Endothelial cell of umbilical vein (primary cell): Measurements from ENCODE around the gene SNAPC5. TPM values are rescaled to one million over a fixed set of nuclear protein-coding genes. Genes with fewer than 3 reads are reported as not detected.

Source experiments
- BruUV-seq: library from RNA; stranded (reverse); fragments of 400-500 nt; replicated peaks from 2 replicates; lab custom pipeline; 2021; lab: Mats Ljungman, UMichigan
- CTCF ChIA-PET: fragments of 300-600, 350-600 bp; sonication (Branson Sonifier 250); formaldehyde crosslinking; loops from one replicate; lab custom pipeline; 2021; ENCODE audit warnings: antibody characterized with exemption, inconsistent platforms; lab: Charles Lee
- POLR2A ChIA-PET: fragments of 300-600, 350-600 bp; sonication (Branson Sonifier 250); formaldehyde crosslinking; loops from one replicate; lab custom pipeline; 2021; ENCODE audit warnings: antibody characterized with exemption, inconsistent platforms; lab: Charles Lee
- DNase-seq: peaks from one replicate; pipeline ENCODE4 v3.0.0-alpha.2; 2011; ENCODE audit warnings: low read depth, low spot score
- FAIRE-seq: peaks from 2 replicates; lab custom pipeline; 2011; peaks lifted over from hg19 to GRCh38; lab: Jason Lieb, UNC
- H2AFZ ChIP-seq: 2 replicates; pipeline ENCODE4 v1.6.0; 2012; ENCODE audit warnings: low read depth, low read length, control low read depth, inconsistent platforms
- H3K27ac ChIP-seq: 2 replicates; pipeline ENCODE4 v1.5.1; 2011; ENCODE audit warnings: low read depth, mild to moderate bottlenecking, control low read depth, low read length, moderate library complexity; ENCODE audit not compliant: insufficient read depth
- H3K27me3 ChIP-seq, 2 experiments: 2 replicates each; pipeline versions ENCODE4 v1.6.0 to v1.6.1; 2011; ENCODE audit warnings: low read length in 2 of 2, mixed read lengths in 1 of 2; ENCODE audit not compliant: control insufficient read depth in 2 of 2, insufficient read depth in 2 of 2
- H3K36me3 ChIP-seq, 2 experiments: 2 replicates in 1 of 2; 3 replicates in 1 of 2; pipeline ENCODE4 v1.5.1; 2011; ENCODE audit warnings: low read length in 2 of 2, mild to moderate bottlenecking in 1 of 2, moderate library complexity in 1 of 2; ENCODE audit not compliant: control insufficient read depth in 2 of 2, insufficient read depth in 2 of 2; ENCODE audit errors: extremely low read depth in 1 of 2
- H3K4me1 ChIP-seq: 3 replicates; pipeline ENCODE4 v1.5.1; 2011; ENCODE audit warnings: mild to moderate bottlenecking, low read length; ENCODE audit not compliant: control insufficient read depth, insufficient read depth; ENCODE audit errors: extremely low read depth
- H3K4me2 ChIP-seq: 2 replicates; pipeline ENCODE4 v1.6.1; 2011; ENCODE audit warnings: low read length, control low read depth, mixed read lengths; ENCODE audit not compliant: insufficient read depth
- H3K4me3 ChIP-seq, 3 experiments: fragments of 200-600 bp in 1 of 3; sonication (generic), shearing (Covaris generic) in 1 of 3; replicated peaks in 1 of 3; 2 replicates each; pipeline ENCODE4 v1.5.1; 2011 to 2016; ENCODE audit warnings: control low read depth in 3 of 3, low read length in 3 of 3, mild to moderate bottlenecking in 2 of 3, inconsistent platforms in 1 of 3, low read depth in 1 of 3, moderate library complexity in 1 of 3; ENCODE audit not compliant: insufficient read depth in 1 of 3
- H3K79me2 ChIP-seq: 2 replicates; pipeline ENCODE4 v1.6.0; 2012; ENCODE audit warnings: low read length, inconsistent platforms; ENCODE audit not compliant: control insufficient read depth, insufficient read depth
- H3K9ac ChIP-seq: replicated peaks from 2 replicates; pipeline ENCODE3; 2011; ENCODE audit warnings: low read length, control low read depth; ENCODE audit not compliant: insufficient read depth; ENCODE audit errors: extremely low read depth
- H3K9me1 ChIP-seq: replicated peaks from 3 replicates; pipeline ENCODE4 v1.6.0; 2011; ENCODE audit warnings: mild to moderate bottlenecking, low read length; ENCODE audit not compliant: control insufficient read depth, insufficient read depth; ENCODE audit errors: extremely low read depth
- H3K9me3 ChIP-seq: replicated peaks from 2 replicates; pipeline ENCODE4 v1.5.1; 2012; ENCODE audit warnings: low read length, inconsistent platforms; ENCODE audit not compliant: control insufficient read depth, insufficient read depth
- H4K20me1 ChIP-seq: replicated peaks from 2 replicates; pipeline ENCODE3; 2011; ENCODE audit warnings: mild to moderate bottlenecking, low read length; ENCODE audit not compliant: control insufficient read depth, insufficient read depth; ENCODE audit errors: extremely low read depth
- EZH2 ChIP-seq: IDR thresholded peaks from 2 replicates; pipeline ENCODE4 v1.6.1; 2012; ENCODE audit warnings: borderline replicate concordance, low read depth, mild to moderate bottlenecking, moderate library complexity, low read length, inconsistent platforms; ENCODE audit not compliant: severe bottlenecking
- FOS ChIP-seq: IDR thresholded peaks from 2 replicates; pipeline ENCODE4 v1.6.1; 2011; ENCODE audit warnings: mild to moderate bottlenecking, low read length, moderate library complexity, borderline replicate concordance; ENCODE audit not compliant: insufficient read depth
- GATA2 ChIP-seq: IDR thresholded peaks from 2 replicates; pipeline ENCODE4 v1.7.0; 2011; ENCODE audit warnings: low read depth, mild to moderate bottlenecking, moderate library complexity, mixed read lengths, low read length; ENCODE audit not compliant: insufficient read length, insufficient read depth
- JUN ChIP-seq: IDR thresholded peaks from 2 replicates; pipeline ENCODE4 v1.6.1; 2011; ENCODE audit warnings: borderline replicate concordance, low read depth; ENCODE audit not compliant: insufficient read length, insufficient read depth
- MYC ChIP-seq: IDR thresholded peaks from one replicate; pipeline ENCODE4 v1.6.1; 2011; ENCODE audit warnings: mild to moderate bottlenecking, low read depth, low read length
- POLR2A ChIP-seq: IDR thresholded peaks from 2 replicates; pipeline ENCODE4 v1.6.1; 2012; ENCODE audit warnings: low read depth, mild to moderate bottlenecking, control low read depth, low read length
- POLR2AphosphoS5 ChIP-seq: IDR thresholded peaks from 2 replicates; pipeline ENCODE4 v1.6.1; 2012; ENCODE audit warnings: low read depth, mild to moderate bottlenecking, control low read depth, low read length, moderate library complexity; ENCODE audit not compliant: insufficient read depth
- dilution Hi-C: fragments of 300-500 bp; cut with MboI; formaldehyde crosslinking; loops from one replicate; pipeline ENCODE4 v1.15.0; 2019; ENCODE audit warnings: low sequenced_read_pairs; ENCODE audit not compliant: extremely low pct_ligation_motif_present
- intact Hi-C: fragments of 100-400 bp; cut with micrococcal nuclease; formaldehyde crosslinking; loops from one replicate; pipeline ENCODE4 v1.10.0; 2022
- polyA plus RNA-seq, 4 experiments: library from polyadenylated mRNA; depleted of rRNA in 3 of 4; stranded (reverse) in 3 of 4; unstranded in 1 of 4; fragments of >200 nt; gene quantifications; 2 replicates each; pipeline versions ENCODE4 v1.2.1 to v1.2.3, GENCODE V29; 2011 to 2012; ENCODE audit warnings: missing spikeins in 1 of 4
- total RNA-seq: library from RNA; stranded (reverse); gene quantifications from 2 replicates; pipeline ENCODE4 v1.2.3, GENCODE V29; 2021
- TF ChIP-seq, protein P1 (sequence below), 2 donors: IDR thresholded peaks; 1 replicate in 1 of 2; 2 replicates in 1 of 2; pipeline ENCODE4 v1.5.1; 2011; ENCODE audit warnings: low read length in 2 of 2, mild to moderate bottlenecking in 2 of 2, moderate library complexity in 2 of 2, control low read depth in 1 of 2, inconsistent platforms in 1 of 2, low read depth in 1 of 2; ENCODE audit not compliant: insufficient read depth in 1 of 2; ENCODE audit errors: extremely low read depth in 1 of 2
- TF ChIP-seq, protein P2 (sequence below): IDR thresholded peaks from 2 replicates; pipeline ENCODE4 v1.6.1; 2011; ENCODE audit not compliant: insufficient read depth, insufficient read length

SNAPC5 gene
- total and polyA plus RNA-seq, 2 donors (not counting 3 experiments of a cell fraction or from before 2014, with no cell fraction given), result 16.0 to 17.4 TPM

DNA sequence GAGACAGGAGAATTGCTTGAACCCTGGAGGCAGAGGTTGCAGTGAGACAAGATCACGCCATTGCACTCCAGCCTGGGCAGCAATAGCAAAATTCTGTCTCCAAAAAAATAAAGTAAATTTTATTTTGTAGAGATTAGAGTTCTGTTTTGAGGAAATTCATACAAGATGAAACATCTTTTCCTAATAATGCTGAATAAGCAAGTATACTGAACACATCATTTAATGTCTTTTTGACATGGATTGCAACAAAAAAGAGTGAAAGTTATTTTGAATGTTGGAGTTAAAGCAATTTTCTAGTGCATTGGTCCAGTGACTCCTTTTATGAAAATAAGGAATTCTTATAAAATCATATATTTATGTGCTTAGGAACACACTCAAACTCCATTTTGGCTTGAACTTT, 47.7 kb upstream of the SNAPC5 start:
- DNase-seq, result no peak
- no peaks in the 10 kb centered on the region for H3K9me3 ChIP-seq
- no peak overlapping the region for H3K4me2 ChIP-seq
- FAIRE-seq, result no peak
- intact Hi-C loops (no loop called here), dilution Hi-C loops (no loop called here)
- H4K20me1 ChIP-seq, result no peaks in the 10 kb centered on the region
- H3K27ac ChIP-seq, result no peak overlapping the region
- no peak overlapping the region for H2AFZ ChIP-seq
- H3K79me2 ChIP-seq, result no peaks in the 10 kb centered on the region
- no peak for TF ChIP-seq POLR2A
- no peak for TF ChIP-seq POLR2AphosphoS5
- TF ChIP-seq EZH2, result no peak
- no peak for TF ChIP-seq MYC
- TF ChIP-seq FOS, result no peak
- TF ChIP-seq JUN, result no peak
- TF ChIP-seq, protein P1, sequence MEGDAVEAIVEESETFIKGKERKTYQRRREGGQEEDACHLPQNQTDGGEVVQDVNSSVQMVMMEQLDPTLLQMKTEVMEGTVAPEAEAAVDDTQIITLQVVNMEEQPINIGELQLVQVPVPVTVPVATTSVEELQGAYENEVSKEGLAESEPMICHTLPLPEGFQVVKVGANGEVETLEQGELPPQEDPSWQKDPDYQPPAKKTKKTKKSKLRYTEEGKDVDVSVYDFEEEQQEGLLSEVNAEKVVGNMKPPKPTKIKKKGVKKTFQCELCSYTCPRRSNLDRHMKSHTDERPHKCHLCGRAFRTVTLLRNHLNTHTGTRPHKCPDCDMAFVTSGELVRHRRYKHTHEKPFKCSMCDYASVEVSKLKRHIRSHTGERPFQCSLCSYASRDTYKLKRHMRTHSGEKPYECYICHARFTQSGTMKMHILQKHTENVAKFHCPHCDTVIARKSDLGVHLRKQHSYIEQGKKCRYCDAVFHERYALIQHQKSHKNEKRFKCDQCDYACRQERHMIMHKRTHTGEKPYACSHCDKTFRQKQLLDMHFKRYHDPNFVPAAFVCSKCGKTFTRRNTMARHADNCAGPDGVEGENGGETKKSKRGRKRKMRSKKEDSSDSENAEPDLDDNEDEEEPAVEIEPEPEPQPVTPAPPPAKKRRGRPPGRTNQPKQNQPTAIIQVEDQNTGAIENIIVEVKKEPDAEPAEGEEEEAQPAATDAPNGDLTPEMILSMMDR (IDR thresholded peaks at IDR 0.05; ENCODE audit: extremely low read depth in 1 of 2, insufficient read depth in 1 of 2, low read depth in 1 of 2, low read length in 2 of 2), result no peak
- TF ChIP-seq, protein P2, sequence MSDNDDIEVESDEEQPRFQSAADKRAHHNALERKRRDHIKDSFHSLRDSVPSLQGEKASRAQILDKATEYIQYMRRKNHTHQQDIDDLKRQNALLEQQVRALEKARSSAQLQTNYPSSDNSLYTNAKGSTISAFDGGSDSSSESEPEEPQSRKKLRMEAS, result no peak
- no peak for TF ChIP-seq GATA2
- H3K36me3 ChIP-seq, result peaks cover 0 to 6% of the 10 kb centered on the region in 2 experiments
- H3K4me1 ChIP-seq, result no peaks in the 10 kb centered on the region
- POLR2A ChIA-PET, result no interaction called here
- no peak overlapping the region for H3K9ac ChIP-seq
- CTCF ChIA-PET, result interaction anchor here (0.6 kb wide), 1 partner anchor 13 kb away, joined by 3 read pairs; no protein-coding TSS in a partner anchor
- H3K4me3 ChIP-seq, result no peak overlapping the region
- H3K27me3 ChIP-seq, result no peaks in the 10 kb centered on the region
- no peaks in the 10 kb centered on the region for H3K9me1 ChIP-seq
- BruUV-seq, result no TSS peak
